ENCODE data around the gene GALNT10.

Gene GALNT10

DNA sequence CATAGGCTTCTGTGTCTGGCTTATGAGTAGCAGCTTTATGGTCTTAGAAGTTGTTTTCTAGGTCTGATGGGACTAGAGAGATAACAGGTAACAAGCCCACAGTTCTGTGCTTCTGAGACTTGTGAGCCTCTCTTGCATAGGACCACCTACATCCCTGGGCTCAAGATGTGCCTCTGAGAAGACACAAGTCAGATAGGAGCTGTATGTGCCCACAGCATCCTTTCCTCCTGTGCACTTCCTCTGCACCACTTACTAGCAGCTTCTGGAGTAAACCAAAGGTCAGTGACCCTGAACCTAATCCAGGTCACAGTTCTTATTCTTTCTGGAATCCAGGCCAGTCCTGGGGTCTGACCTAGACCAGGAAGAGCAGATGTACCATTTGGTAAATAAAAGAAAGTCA lies 40.0 kb downstream of the GALNT10 start:
- no peak for DNase-seq (ENCODE audit: low read depth in 2 of 3, low spot score in 1 of 3)

- DNase-seq (ENCODE audit: low read depth in 2 of 3, low spot score in 1 of 3): no peak
These were observed 44.0 kb downstream of the GALNT10 start for GRCh38 chr5:154234551-154234950.

- DNase-seq (ENCODE audit: low read depth in 2 of 3, low spot score in 1 of 3): no peak
These were observed 45.5 kb downstream of the GALNT10 start for GRCh38 chr5:154236011-154236410.

DNA sequence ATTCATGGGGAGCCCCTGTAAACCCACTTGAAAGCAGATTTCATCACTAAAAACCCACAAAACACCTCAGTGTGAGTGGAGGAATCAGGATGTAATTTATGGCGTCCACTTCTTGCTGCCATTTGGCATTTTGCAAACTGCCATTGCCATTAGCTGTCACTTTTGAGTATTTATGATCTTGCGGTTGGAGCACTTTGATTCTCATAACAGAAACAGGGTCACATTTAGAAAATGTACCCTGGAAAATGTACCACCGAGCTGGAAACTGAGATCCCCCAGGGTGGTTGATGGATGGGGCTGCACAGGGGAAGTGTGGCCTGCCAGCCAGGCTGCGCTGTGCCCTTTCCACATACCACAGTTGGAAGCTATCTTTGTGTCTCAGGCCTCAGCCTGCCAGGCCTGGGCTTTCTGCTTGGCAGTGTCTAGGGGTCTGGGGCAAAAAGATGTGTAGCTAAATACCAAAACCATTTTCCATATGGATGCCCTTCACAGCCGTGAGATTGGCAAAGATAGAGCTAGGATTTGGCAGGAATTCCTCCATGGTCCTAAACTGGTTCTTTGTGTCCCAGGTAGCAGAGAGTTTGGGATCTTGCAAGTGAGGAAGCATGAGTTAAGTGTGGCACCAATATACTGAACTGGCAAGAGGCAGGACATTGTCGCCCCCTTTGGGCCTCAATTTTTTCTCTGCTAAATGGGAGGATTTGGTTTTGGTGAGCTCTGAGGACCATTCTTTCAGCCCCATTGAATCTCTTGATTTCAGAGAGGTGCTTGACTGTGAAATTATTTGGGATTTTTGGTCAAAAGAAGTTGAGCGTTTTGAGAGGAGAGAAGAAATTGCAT lies 46.2 kb downstream of the GALNT10 start:
- no peak for DNase-seq (ENCODE audit: low read depth in 2 of 3, low spot score in 1 of 3)

DNA sequence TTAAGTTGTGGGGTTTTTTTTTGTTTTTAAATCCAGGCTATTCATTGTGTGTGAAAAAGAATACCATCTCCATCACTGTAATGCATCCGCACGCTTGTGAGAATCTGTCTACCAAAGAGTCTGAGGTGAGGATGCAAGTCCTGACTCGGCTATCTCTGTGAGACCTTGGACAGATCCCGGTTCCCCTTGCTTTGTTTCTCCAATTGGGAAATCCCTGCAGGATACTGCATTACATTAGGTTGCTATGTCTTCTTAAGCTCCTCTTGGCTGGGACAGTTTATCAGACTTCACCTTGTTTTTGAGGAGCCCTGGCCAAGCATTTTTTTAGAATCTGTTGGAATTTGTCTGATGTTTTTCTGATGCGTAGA lies 46.8 kb downstream of the GALNT10 start:
- DNase-seq (ENCODE audit: low read depth in 2 of 3, low spot score in 1 of 3): no peak

- DNase-seq (ENCODE audit: low read depth in 2 of 3, low spot score in 1 of 3): no peak
These were observed 47.4 kb downstream of the GALNT10 start for GRCh38 chr5:154237946-154238345.

- DNase-seq (ENCODE audit: low read depth in 2 of 3, low spot score in 1 of 3): no peak
These were observed 48.4 kb downstream of the GALNT10 start for GRCh38 chr5:154238776-154239481.

- no peak for DNase-seq (ENCODE audit: low read depth in 2 of 3, low spot score in 1 of 3)
These were observed 50.1 kb downstream of the GALNT10 start for GRCh38 chr5:154240595-154240994.

- DNase-seq (ENCODE audit: low read depth in 2 of 3, low spot score in 1 of 3): no peak
These were observed 50.5 kb downstream of the GALNT10 start for GRCh38 chr5:154241021-154241420.

DNA sequence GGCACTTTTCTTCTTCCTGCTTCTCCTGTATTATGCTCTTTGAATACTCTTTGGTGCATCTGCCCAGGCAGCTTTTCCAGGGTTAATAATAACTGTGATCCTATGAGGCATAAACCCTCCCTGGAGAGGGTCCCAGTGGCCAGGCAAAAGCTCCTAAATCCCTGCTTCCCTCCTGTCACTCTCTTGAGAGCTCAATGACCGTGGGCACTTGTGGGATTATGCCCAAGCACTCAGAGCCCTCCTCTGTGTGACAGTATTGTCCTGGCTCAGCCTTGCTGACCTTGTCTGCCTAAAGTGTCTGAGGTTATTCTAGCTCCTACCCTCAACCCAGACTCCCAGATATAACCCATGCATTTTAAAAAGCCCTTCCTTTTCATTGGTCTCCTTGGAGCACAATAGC lies 51.9 kb downstream of the GALNT10 start:
- DNase-seq (ENCODE audit: low read depth in 2 of 3, low spot score in 1 of 3): no peak

DNA sequence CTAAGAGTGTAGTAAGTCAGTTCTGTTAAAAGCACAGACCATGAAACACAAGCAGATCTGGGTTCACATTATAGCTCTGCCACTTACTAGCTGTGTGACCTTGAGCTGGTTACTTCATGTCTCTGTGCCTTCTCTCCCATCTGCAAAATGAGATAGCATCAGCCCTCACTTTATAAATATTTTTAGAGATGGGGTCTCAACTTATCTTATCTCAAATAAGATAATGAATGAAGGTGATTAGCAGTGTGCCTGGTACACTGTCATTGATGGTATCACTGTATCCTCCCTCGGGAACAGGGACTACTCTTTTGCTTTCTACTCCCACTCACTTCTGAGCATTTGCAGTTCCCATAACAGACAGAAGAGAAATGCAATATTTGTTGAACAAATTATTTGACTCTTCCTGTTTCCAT lies 52.4 kb downstream of the GALNT10 start:
- DNase-seq (ENCODE audit: low read depth in 2 of 3, low spot score in 1 of 3): no peak

GRCh38 chr5:154243736-154244135 lies 53.2 kb downstream of the GALNT10 start:
- DNase-seq (ENCODE audit: low read depth in 2 of 3, low spot score in 1 of 3): no peak

GRCh38 chr5:154244476-154244875 lies 53.9 kb downstream of the GALNT10 start:
- no peak for DNase-seq (ENCODE audit: low read depth in 2 of 3, low spot score in 1 of 3)

GRCh38 chr5:154248691-154249090 lies 58.2 kb downstream of the GALNT10 start:
- no peak for DNase-seq (ENCODE audit: low read depth in 2 of 3, low spot score in 1 of 3)

- DNase-seq (ENCODE audit: low read depth in 2 of 3, low spot score in 1 of 3): no peak
These were observed 59.3 kb downstream of the GALNT10 start for GRCh38 chr5:154249826-154250225.

DNA sequence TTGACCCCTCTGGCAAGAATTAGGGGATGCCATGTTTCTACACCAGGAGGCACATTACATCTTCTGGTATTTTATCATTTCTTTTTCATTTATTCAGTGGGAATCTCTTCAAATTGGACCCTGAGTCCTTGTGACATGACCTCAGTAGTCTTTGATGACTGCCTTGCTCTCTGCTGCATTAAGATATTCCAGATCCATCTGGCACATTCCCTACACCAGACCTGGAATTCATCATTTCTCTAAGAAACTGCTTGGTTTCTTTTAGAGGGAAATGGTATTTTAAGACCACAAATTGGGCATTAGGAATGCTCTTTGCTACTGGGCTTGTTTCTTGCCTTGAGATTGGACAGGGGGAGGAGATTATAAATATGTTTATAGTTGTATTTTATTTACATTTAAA lies 61.0 kb downstream of the GALNT10 start:
- DNase-seq (ENCODE audit: low read depth in 2 of 3, low spot score in 1 of 3): no peak

- DNase-seq (ENCODE audit: low read depth in 2 of 3, low spot score in 1 of 3): no peak
These were observed 63.3 kb downstream of the GALNT10 start for GRCh38 chr5:154253807-154254206.

DNA sequence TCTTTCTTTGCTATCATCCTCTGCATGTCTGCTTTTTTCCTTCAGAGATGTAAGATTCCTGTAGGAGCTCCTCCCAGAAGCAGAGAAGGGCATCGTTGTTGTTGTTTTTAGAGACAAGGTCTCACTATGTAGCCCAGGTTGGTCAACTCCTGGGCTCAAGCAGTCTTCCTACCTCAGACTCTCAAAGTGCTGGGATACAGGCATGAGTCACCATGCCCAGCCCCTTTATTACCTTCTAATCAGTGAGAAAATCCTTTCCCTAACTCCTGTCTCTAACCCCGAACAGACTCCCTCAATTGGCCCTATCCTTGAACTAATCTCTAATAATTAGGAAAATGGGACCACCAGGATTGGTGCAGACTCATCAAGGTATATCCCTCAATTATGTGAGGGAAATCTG lies 64.4 kb downstream of the GALNT10 start:
- DNase-seq (ENCODE audit: low read depth in 2 of 3, low spot score in 1 of 3): no peak

GRCh38 chr5:154257046-154257445 lies 66.5 kb downstream of the GALNT10 start:
- no peak for DNase-seq (ENCODE audit: low read depth in 2 of 3, low spot score in 1 of 3)

DNA sequence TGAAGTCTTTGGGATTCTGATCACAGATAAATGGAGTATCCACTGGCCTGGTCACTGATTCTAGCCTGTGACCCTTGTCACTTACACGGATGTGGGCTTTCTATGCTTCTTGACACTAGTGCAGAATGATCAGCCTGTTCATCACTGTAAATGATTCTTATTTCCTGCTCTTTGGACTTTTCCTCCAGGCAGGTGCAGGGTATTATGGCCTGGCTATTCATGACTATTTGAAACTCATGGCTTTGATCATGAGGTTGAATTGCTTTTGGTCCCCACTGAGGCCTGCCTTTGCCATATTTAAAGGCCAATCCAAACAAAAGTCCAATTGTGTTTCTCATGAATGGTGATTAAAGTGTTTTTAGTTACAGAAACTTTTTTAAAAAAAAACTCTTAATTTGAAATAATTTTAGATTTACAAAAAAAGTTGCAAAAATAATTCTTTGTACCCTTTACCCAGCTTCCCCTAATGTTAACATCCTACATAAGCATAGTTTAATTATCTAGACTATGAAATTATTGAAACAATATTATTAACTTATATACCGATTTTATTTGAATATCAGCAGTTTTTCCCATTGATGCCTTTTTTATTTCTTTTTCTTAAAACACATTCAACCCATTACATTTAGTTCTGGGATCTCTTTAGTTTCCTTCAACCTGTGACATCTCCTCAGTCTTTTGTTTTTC lies 68.1 kb downstream of the GALNT10 start:
- DNase-seq (ENCODE audit: low read depth in 2 of 3, low spot score in 1 of 3): no peak

DNA sequence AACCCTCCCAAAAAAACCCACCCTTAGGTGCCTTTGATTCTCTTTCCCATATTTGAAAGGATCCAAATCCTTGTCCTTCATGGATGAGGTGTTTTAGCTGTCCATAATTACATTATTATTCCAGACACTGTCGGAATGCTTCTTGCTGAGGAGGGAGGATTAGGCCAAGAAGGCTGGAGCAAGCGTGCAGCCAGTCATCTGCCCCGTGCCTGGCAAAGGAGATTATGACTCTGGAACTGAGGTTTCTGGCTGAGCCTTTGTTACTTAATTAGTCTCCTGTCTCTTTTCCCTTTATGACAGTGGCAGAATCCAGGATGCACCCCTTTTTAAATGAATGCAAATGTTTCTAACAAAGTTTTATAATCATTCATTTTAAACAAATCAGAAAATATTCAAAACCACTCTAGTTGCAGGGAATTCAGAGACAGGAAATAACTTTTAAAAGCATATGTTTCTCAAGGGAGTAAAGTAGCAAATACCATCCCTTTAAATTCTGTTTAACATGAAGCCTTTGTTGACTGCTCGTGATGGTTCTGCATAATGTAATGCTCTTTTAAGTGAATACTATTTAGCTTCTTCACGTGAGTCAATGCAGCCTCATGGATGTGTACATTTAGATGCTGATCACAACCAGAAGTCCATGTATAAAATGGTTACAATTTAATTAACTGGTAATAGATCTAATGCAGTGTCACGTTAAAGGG lies 69.8 kb downstream of the GALNT10 start:
- DNase-seq (ENCODE audit: low read depth in 2 of 3, low spot score in 1 of 3): no peak

Data from stimulated activated CD4-positive, alpha-beta T cell treated with anti-CD3 and anti-CD28 coated beads, Interleukin-12 subunit alpha, Interleukin-12 subunit beta, amount 100 ng/mL, for 48 hours (primary cell).